Lung (tissue), 12 donors: ENCODE data around the gene SMCO4. TPM values are rescaled to one million over a fixed set of nuclear protein-coding genes. Genes with fewer than 3 reads are reported as not detected.

ENCODE experiments used
- ATAC-seq: fragments of 200-7000 bp; cut with Tn5 transposase; one replicate; pipeline ENCODE4 v1.9.1; 2020; ENCODE audit warnings: moderate number of reproducible peaks; ENCODE audit not compliant: insufficient read depth, low FRiP score
- DNase-seq, 3 donors: peaks; one replicate each; pipeline ENCODE4 v3.0.0-alpha.2; 2013 to 2017
- H3K27ac ChIP-seq, 2 donors: one replicate each; pipeline ENCODE4 v1.5.1; 2013; ENCODE audit warnings: mild to moderate bottlenecking in 2 of 2, moderate library complexity in 2 of 2, control low read depth in 1 of 2, inconsistent platforms in 1 of 2, low read depth in 1 of 2, low read length in 1 of 2
- H3K27me3 ChIP-seq, 3 donors: one replicate each; pipeline ENCODE4 v1.5.1; 2013; ENCODE audit warnings: low read length in 2 of 3; ENCODE audit not compliant: control insufficient read depth in 3 of 3, insufficient read depth in 3 of 3
- H3K36me3 ChIP-seq, 4 donors: one replicate each; pipeline ENCODE4 v1.5.1; 2013; ENCODE audit warnings: low read length in 4 of 4, mild to moderate bottlenecking in 1 of 4, moderate library complexity in 1 of 4; ENCODE audit not compliant: control insufficient read depth in 4 of 4, insufficient read depth in 4 of 4
- H3K4me1 ChIP-seq, 5 donors: one replicate each; pipeline ENCODE4 v1.5.1; 2013; ENCODE audit warnings: low read length in 5 of 5, mild to moderate bottlenecking in 2 of 5, moderate library complexity in 1 of 5; ENCODE audit not compliant: control insufficient read depth in 5 of 5, insufficient read depth in 5 of 5
- H3K4me3 ChIP-seq: one replicate; pipeline ENCODE4 v1.5.1; 2013; ENCODE audit warnings: mild to moderate bottlenecking, control low read depth, moderate library complexity
- H3K9ac ChIP-seq, 2 donors: one replicate each; pipeline ENCODE4 v1.5.1; 2013; ENCODE audit warnings: low read length in 2 of 2, control low read depth in 1 of 2; ENCODE audit not compliant: insufficient read depth in 1 of 2
- H3K9me3 ChIP-seq, 4 donors: one replicate each; pipeline ENCODE4 v1.5.1; 2013; ENCODE audit warnings: low read length in 3 of 4, mild to moderate bottlenecking in 1 of 4, moderate library complexity in 1 of 4; ENCODE audit not compliant: control insufficient read depth in 4 of 4, insufficient read depth in 3 of 4
- CTCF ChIP-seq: IDR thresholded peaks from 2 replicates; pipeline ENCODE4 v1.5.1; 2012; ENCODE audit warnings: mild to moderate bottlenecking; ENCODE audit errors: control extremely low read depth, extremely low read depth
- WGBS, 2 donors: extraction: QIAGEN DNeasy Blood & Tissue Kit; methylation state at CpG; one replicate each; pipeline ENCODE4 v1.1.7; 2013; 5-methylcytosine and 5-hydroxymethylcytosine counted together
- polyA plus RNA-seq, 2 donors: library from polyadenylated mRNA; stranded (reverse); fragments of 200-250 nt; gene quantifications; one replicate each; pipeline ENCODE4 v1.2.1, GENCODE V29; 2013
- total RNA-seq, 2 donors: library from RNA; depleted of rRNA in 1 of 2; stranded (reverse); fragments of >200 nt in 1 of 2; gene quantifications; one replicate each; pipeline ENCODE4 v1.2.1, GENCODE V29; 2014 to 2021
- donor health status: control.
- donor health status: control.
- donor health status: Bipolar disorder and iron deficiency.
- donor health status: healthy.
- donor health status: DM: yes; HTN: yes; CAD: no.

Gene SMCO4
- total and polyA plus RNA-seq, 4 donors: 27.0 to 132 (median 43.6) TPM

- 63 to 75% methylated on average over 6 of the region's 6 CpGs for WGBS, 2 donors
- no peaks in the 10 kb centered on the region for H3K27me3 ChIP-seq
- no peaks in the 10 kb centered on the region for H3K36me3 ChIP-seq
These were observed 5.6 kb upstream of the SMCO4 start for GRCh38 chr11:93548679-93549319.

DNA sequence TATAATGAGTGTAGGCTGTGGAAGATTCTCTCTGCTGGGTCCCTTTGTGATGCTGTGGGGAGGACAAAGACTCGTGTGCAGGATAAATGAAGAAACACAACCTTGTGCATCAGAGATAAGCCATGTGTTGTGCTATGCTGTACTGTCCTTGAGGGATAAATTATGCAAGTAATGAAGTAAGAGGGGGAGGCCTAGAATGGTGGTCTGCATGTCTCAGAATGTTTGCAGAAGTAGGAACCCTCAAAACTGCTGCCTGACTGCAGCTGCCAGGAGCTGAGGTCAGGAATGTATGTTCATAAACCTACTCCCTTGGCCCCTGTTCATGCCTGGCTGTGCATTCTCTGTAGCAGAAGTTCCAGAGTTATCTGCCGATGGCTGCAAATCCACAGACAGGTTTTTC, 4.6 kb upstream of the SMCO4 start:
- no peak for TF ChIP-seq CTCF
- DNase-seq (no peak), ATAC-seq (no peak)
- no peaks in the 10 kb centered on the region for H3K27me3 ChIP-seq
- H3K27ac ChIP-seq: no peak overlapping the region
- no peaks in the 10 kb centered on the region for H3K36me3 ChIP-seq
- no peak overlapping the region for H3K9ac ChIP-seq
- H3K9me3 ChIP-seq: no peaks in the 10 kb centered on the region
- WGBS, 2 donors: 66 to 69% methylated on average over 2 of the region's 2 CpGs
- peaks cover 0 to 13% (median 2%) of the 10 kb centered on the region in 5 donors for H3K4me1 ChIP-seq
- H3K4me3 ChIP-seq: no peak overlapping the region

More at GRCh38 chr11:93548679-93549319, 5.6 kb upstream of the SMCO4 start:
- H3K4me3 ChIP-seq: no peak overlapping the region
- DNase-seq (no peak), ATAC-seq (no peak)
- H3K9me3 ChIP-seq: no peaks in the 10 kb centered on the region
- H3K4me1 ChIP-seq: peaks cover 0 to 9% (median 2%) of the 10 kb centered on the region in 5 donors
- no peak for TF ChIP-seq CTCF
- no peak overlapping the region for H3K27ac ChIP-seq
- no peak overlapping the region for H3K9ac ChIP-seq

- no peak for ATAC-seq
- H3K36me3 ChIP-seq: no peaks in the 10 kb centered on the region
- H3K4me1 ChIP-seq: peaks cover 0 to 13% (median 2%) of the 10 kb centered on the region in 5 donors
- no peaks in the 10 kb centered on the region for H3K27me3 ChIP-seq
- no peak for DNase-seq
- H3K9ac ChIP-seq: no peak overlapping the region
- 78 to 90% methylated on average over 2 of the region's 2 CpGs for WGBS, 2 donors
- TF ChIP-seq CTCF: no peak
- no peaks in the 10 kb centered on the region for H3K9me3 ChIP-seq
- no peak overlapping the region for H3K4me3 ChIP-seq
- H3K27ac ChIP-seq: no peak overlapping the region
These were observed 3.8 kb upstream of the SMCO4 start for GRCh38 chr11:93547028-93547427.

- Histone ChIP-seq H3K9me3 (no peaks in the 10 kb centered on the region), H3K4me3 (no peak overlapping the region), H3K27ac (no peak overlapping the region), H3K9ac (no peak overlapping the region), H3K36me3 (no peaks in the 10 kb centered on the region), H3K4me1 (peaks cover 2 to 13% (median 4%) of the 10 kb centered on the region in 5 donors), H3K27me3 (no peaks in the 10 kb centered on the region)
- no peak for ATAC-seq
- DNase-seq: no peak
- 63 to 78% methylated on average over 2 of the region's 2 CpGs for WGBS, 2 donors
- no peak for TF ChIP-seq CTCF
These were observed 2.4 kb upstream of the SMCO4 start for GRCh38 chr11:93545566-93545965.
